Skin epidermis (tissue), 12 donors: ENCODE results near the gene RAPGEF4.

Source experiments
- H3K27ac ChIP-seq, 21 experiments: fragments of 200-600 bp; sonication (generic) in 11 of 21; one replicate each; pipeline ENCODE4 v1.5.0; 2020; ENCODE audit warnings: mild to moderate bottlenecking in 3 of 21, inconsistent platforms in 2 of 21, moderate library complexity in 2 of 21
- H3K4me3 ChIP-seq, 7 experiments: fragments of 200-600 bp; sonication (generic) in 2 of 7; one replicate each; pipeline ENCODE4 v1.5.0; 2020; ENCODE audit warnings: inconsistent platforms in 2 of 7, mild to moderate bottlenecking in 2 of 7, moderate library complexity in 1 of 7

Gene RAPGEF4

DNA sequence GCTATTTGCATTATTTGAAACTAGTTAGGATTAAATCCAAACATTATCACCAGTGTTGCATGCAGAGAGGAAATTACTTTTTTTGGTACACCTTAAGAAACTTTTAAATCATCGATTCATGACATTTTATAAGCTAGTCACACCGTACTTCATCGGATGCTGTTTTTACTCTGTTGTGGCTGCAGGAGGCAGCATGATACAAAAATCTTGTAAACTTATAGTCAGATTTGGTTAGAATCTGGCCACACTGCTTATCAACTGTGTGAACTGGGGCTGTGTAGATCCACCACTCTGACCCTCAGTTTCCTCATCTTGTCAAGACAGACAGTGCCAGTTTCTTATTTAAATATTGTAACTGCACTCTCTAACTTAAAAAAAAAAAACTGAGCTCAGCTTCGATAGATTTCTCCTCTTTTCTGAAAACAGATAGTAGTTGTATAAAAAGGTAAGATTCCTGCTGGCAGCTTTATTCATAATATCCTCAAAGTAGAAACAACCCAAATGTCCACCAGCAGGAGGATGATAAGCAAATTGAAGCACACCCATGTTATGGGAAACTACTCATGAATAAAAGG, 77.8 kb downstream of the RAPGEF4 start:
- H3K27ac ChIP-seq = no peak overlapping the region
- H3K4me3 ChIP-seq = no peak overlapping the region

DNA sequence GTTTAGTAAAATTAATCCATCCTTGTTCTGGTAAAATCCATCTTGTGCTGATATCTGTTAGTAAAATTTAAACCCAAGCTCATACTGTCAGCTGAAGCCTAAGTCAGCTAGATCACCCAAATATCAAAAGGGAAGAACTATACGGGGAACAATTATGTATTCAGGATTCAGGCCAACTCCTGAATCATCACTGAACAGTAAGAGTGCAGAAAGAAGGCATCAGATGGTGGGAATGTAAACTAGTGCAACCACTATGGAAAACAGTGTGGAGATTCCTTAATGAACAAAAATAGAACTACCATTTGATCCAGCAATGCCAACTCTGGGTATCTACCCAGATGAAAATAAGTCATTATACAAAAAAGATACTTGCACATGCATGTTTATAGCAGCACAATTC, 81.8 kb downstream of the RAPGEF4 start:
- H3K4me3 ChIP-seq = no peak overlapping the region
- no peak overlapping the region for H3K27ac ChIP-seq

DNA sequence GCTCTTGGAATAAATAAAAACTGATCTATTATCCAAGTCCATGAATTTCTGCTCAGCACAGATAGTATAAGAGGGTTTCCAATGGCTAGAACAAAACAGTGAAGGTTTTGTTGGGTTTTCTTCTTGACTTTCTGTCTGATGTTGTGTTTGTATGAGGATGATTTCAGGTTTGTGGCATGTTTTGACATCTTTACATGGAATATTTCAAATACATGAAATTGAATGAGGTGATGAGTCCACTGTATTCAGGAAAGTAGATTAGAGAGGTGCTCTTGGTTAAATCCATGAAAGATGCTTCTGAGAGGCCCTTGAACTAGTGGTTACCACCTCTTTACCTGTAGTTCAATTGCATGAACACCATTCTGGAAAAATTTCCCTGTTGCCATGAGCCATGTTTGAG, 84.3 kb downstream of the RAPGEF4 start:
- Histone ChIP-seq H3K4me3 (no peak overlapping the region), H3K27ac (no peak overlapping the region)

DNA sequence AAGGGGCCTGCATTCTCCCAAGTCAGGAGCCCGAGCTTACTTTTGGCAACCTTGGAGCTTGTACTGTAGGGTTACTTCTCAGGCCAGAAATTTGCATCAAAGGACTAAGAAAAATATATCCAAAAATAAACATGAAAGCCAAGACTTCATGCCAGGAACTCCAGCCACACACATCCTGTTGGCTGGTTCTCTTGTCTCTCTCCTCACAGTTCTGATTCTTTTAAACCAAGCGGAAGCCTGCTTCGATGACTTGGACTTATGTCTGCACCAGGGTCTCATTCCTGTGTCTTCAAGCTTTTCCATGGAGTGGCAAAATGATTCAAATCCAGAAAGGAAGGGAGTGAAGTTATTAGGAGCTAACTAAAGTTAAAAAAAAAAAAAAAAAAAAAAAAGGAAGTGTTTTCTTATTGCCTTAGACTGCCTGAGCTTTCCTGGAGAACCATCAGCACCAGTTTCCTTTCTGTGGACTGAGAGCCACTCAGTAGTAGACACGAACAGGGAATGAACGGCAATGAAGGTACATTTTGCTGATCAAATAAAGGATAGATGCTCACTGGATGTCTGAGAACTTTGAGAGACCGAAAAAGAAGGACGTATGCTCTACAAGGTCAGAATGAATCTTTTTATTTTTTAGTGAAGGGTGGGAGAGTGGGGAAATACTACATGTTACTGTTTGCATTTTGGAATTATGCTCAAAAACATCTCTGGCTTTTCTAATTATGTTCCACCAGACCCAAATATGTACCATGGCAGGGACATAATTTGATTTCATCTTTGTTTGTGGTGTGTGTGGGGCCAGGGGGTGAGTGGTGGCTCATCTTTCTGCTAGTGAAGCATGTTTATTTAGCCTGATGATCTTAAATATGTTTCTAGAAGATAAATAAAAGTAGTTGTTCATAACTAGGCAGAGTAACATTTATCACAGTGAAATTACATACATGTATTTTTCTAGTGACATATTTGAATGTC, 86.0 kb downstream of the RAPGEF4 start:
- Histone ChIP-seq H3K4me3 (peak overlapping the region in 3 of 7 experiments; percentile 9 to 13 (median 12)), H3K27ac (peak overlapping the region in 8 of 21 experiments; percentile 7 to 72 (median 40))

DNA sequence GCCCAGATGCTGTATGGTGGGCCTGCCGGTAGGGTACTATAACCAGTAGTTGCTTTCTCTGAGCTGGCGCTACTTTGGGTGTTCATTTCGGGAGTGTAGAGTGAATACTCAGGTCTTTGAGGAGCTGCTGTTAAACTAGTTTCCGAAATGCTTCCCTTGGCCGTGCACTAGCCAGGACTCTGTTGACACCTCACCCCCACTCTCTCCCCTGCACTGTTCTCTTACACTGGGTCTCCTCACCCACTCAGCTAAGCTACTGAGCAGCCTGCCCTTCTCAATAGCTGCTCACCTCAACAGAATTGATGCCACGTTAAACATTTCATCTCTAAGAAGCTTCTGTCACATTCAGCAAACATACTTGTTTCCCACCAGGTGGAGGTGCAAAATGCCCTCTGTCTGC, 86.9 kb downstream of the RAPGEF4 start:
- Histone ChIP-seq H3K27ac (peak overlapping the region in 10 of 21 experiments; percentile 0 to 72 (median 46)), H3K4me3 (peak overlapping the region in 3 of 7 experiments; percentile 9 to 13 (median 12))

DNA sequence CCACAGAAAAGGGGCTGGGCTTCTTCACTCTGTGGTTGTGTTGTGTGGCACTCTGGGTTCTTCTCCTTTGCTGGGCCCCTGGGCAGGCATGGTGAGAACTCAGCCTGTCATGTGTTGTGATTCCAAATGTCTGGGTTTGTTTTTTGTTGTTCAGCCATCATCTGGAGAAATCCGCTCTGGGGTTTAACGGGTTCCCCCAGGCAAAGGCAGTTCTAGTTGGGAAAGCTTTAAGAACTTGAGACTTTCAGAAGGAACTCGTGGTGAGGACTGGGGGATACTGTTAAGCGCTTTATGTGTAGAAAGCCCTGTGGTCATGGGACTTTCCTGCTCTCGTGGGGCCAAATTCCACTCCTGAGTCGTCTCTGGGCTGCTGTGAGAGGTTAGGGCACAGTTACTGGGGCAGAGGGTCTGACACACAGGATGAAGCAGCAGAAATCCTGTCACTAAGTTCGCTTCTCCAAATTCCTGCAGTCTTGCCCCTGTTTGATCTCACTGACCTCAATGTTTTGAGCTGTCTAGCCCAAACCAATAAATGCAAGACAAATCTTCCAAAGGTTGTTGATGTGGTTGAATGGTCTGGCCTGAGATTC, 87.7 kb downstream of the RAPGEF4 start:
- Histone ChIP-seq H3K27ac (peak overlapping the region in 6 of 21 experiments; percentile 0 to 54 (median 32)), H3K4me3 (peak overlapping the region in 1 of 7 experiments; percentile 9)

DNA sequence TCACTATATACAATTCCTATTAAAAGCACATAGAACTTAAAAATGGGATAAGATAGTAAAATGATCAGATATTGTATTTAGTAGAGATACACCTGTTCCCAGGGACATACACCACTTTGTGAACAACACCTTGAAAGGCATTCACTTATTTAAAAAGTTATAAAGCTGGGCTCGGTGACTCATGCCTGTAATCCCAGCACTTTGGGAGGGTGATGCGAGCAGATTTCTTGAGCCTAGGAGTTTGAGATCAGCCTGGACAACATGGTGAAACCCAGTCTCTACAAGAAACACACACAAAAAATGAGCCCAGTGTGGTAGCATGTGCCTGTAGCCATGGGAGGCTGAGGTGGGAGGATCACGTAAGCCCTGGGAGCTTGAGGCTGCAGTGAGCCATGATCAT, 90.9 kb downstream of the RAPGEF4 start:
- Histone ChIP-seq H3K4me3 (no peak overlapping the region), H3K27ac (no peak overlapping the region)

DNA sequence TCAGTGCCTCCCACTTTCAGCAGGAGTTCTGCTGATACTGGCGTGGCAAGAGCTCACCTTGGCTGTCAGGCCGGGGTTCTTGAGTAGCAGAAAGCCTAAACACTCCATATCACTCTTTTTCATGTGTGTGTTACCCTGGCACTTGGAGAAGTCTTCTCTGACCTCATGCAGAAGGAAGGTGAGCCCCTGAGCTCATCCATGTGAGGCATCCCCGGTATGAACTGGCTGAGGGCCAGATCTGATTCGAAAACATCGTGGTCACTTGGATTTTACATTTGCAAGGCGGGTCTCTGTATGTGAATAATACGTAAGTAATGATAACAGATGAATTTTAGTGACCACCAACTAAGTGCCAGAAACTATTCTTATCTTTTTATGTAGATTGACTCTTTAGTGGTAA, 93.6 kb downstream of the RAPGEF4 start:
- Histone ChIP-seq H3K27ac (no peak overlapping the region), H3K4me3 (no peak overlapping the region)

DNA sequence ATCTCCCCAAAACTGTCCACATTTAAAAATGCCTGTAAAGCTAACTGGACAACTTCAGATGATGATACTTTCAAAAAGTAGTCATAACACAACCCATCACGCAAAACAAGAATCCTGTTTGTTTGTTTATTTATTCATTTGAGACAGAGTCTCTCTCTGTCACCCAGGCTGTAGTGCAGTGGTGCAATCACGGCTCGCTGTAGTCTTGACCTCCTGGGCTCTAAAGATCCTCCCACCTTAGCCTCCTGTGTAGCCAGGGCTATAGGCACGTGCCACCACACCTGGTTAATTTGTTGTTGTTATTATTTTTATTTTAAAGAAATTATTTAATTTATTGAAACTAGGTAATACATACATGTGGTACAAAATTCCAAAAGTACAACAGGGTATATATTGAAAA, 94.8 kb downstream of the RAPGEF4 start:
- Histone ChIP-seq H3K27ac (no peak overlapping the region), H3K4me3 (no peak overlapping the region)

DNA sequence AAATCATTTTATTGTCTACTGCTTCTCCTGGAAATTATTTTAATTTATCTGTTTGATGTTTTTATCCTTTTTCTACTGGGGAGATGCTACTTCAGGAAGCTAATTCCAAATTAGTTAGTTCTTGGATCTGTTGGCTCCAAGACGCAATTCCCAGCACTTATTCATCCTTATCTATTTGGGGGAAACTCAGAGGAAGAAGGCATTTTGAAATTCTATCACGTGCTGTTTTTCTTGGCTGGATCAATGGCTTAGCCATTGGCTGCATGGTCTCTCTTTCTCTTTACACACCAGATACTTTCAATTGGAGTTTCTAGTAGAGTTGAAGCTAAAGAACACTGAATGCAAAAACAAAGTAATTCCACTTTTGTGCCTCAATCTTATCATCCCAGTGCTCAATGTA, 98.3 kb downstream of the RAPGEF4 start:
- Histone ChIP-seq H3K27ac (no peak overlapping the region), H3K4me3 (no peak overlapping the region)

DNA sequence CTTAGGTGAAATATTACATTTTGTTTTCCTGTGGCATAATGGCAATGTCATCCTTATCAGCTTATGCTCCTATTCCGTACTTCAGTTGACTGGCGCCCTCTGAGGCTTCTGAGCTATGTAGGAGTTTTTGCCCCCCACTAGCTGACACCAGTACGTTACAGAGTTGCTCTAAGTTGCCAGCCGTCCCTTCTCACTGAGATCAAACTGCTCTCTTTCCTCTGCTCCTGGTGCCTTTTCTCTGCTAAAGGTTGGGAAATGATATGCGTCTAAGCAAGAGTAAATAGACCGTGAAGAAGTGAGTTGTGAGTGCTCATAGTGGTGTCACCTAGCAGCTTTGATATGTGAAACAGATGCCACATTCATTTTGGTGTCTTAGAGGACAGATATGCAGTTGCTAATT, 99.2 kb downstream of the RAPGEF4 start:
- peak overlapping the region in 1 of 21 experiments; percentile 19 for H3K27ac ChIP-seq
- H3K4me3 ChIP-seq = no peak overlapping the region

DNA sequence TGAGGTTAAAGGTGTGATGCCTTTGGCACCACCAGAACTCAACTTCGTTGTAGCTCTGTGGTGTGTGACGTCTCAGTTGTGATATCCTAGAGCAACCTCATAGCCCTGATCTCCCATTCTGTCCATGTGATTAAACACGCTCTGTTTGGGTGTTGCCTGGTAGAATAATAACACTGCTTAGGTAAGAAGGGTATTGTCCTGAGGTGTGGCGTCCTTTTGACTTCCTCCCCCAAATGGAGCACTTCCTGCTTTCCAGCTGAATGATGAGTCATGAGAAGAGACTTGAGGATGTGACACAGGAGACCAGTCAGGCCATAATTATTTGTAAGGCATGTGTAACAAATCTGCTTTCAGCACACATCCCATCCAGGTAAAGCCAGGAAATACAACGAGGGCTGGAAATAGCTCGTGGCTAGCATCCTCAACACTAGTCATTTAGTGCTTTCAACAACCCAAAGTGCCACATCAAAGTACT, 100.7 kb downstream of the RAPGEF4 start:
- Histone ChIP-seq H3K27ac (peak overlapping the region in 17 of 21 experiments; percentile 11 to 77 (median 44)), H3K4me3 (no peak overlapping the region)

DNA sequence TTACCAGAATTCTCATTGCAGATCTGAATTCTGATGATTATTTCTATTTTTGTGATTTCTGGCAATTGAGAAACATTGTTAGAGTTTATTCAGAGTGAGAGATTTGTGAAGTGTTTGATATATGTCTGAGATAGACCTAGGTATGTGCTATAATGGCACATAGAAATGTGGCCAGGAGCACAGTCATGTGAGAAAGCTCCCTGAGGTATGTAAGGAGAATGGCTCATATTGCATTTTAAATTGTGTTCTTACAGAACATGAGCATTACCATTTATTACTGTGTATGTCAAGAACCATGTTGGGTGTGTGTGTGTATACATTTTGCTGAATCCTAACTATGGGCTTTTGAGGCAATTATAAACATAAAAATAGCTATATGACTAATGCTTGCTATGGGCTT, 101.2 kb downstream of the RAPGEF4 start:
- H3K4me3 ChIP-seq = no peak overlapping the region
- peak overlapping the region in 17 of 21 experiments; percentile 1 to 77 (median 40) for H3K27ac ChIP-seq

DNA sequence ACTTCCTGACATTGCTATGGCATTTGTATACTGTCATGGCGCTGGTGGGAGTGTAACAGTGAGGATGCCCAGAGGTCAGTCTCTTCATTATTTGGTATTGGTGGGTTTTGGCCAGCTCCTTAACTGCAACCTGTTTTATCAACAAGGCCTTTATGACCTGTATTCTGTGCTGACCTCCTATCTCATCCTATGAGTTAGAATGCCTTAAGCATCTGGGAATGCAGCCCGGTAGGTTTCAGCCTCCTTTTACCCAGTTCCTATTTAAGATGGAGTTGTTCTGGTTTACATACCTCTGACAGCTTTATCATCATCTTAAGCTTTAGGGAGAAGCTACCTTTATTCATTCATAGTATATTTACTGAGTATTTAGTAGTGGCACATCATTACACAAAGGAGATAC, 103.8 kb downstream of the RAPGEF4 start:
- Histone ChIP-seq H3K4me3 (no peak overlapping the region), H3K27ac (no peak overlapping the region)

DNA sequence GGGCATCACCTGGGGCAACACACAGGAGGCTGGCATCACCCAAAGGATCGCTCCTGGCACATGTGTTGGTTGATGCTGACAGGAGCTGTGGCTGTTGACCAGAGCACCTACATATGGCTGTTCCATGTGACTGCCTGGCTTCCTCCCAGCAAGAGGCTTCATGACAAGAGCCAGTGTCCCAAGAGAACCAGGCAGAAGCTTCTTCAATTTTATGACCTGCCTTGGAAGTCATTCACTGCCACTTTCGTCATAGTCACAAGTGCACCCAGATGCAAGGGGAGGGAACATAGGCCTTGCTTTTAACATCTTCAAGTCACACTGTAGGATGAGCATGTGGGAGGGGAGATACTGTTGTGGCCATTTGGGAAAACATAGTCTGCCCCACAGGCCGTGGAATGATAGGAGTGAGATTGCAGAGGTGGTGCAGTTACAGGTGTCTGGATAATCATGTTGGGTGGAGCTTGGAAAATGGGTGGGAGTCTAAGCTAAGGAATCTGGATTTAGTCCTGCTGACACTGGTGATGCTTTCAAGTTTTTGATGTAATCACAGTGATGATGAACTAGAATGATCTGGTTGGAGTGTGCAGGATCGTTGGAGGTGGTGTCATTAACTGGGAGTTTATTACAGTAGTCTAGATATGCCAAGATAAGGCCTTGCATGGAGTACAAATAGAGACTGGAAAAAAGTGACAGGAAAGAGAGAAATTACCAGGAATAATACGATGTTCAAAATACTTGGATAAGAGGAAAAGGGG, 107.0 kb downstream of the RAPGEF4 start:
- Histone ChIP-seq H3K27ac (peak overlapping the region in 1 of 21 experiments; percentile 48), H3K4me3 (no peak overlapping the region)

DNA sequence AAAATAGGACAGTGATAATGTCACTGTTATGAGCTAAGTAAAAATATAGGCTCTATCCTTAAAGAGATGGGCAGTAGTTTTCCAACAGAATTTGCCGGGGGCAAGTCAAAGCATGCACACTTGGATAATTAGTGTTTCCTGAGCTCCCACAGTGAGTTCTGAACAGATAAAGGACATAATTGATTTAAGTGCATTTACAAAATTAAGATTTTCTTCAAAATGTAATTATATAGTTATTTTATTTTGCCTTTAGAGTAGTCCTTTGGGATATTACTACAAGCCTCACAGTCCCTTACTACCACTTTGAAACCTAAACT, 107.6 kb downstream of the RAPGEF4 start:
- no peak overlapping the region for H3K4me3 ChIP-seq
- peak overlapping the region in 2 of 21 experiments; percentile 6 to 48 for H3K27ac ChIP-seq

DNA sequence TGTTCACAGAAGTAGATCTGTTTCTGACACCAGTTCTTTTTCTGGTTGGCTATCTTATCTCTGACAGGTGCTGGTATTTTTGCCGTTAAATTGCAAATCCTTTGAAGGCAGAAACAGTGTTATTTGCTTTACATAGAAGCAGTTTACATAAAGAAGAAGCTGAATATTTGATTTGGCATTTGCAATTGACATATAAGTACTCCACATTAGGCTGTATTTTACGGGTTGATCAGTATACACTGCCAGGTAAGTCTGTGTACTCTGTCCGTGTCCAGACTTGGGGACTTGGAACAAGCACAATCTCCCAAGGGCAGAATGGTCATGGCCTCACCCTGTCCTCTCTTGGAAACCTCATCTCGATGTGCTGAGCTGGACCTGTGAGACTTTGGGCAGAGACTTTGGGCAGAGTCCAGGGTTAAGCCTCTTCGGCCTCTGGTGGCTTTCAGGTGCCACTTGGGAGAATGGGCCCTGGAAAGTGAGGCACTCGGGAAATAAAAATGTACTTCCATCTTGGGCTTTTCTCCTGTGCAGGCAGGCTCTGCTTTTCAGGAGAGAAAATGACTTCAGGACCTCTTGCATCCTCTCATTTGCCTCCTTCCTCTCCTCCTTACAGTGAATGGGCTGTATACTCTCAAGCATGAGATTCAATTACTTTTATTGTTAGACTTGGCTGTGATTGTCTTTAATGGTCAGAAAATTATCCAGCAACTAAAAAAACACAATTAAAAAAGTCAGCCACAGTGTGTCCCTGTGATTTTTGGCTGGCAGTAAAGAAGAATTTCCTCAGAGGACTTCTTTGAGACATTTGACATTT, 108.5 kb downstream of the RAPGEF4 start:
- H3K27ac ChIP-seq = peak overlapping the region in 3 of 21 experiments; percentile 5 to 50 (median 48)
- no peak overlapping the region for H3K4me3 ChIP-seq

DNA sequence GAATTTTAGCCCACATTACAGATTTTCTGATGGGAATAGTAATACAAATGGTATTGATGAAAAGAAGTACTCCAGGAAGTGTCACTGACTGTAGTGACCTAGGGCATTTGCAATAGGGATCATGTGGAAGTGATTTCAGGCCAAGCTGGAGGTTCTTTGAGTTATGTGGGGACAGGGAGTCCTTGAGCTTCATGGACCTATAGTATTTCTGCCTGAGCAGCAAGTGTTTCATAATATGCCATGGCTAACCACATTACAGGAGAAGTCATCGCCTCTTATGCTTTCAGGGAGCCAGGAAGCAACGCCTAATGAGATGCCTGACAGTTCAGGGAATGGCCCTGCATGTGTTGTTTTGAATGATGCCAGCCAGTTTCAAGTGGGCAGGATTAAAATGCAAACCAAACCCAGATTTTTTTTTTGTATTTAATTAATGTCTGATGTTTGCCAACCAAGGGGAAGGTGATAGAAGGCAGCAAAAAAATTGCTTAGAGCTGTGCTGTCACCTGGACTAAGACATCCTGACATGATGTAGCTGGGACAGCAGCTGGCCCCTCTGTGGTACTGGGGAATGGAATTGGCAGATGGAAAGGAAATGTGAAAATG, 109.5 kb downstream of the RAPGEF4 start:
- peak overlapping the region in 4 of 21 experiments; percentile 1 to 50 (median 8) for H3K27ac ChIP-seq

DNA sequence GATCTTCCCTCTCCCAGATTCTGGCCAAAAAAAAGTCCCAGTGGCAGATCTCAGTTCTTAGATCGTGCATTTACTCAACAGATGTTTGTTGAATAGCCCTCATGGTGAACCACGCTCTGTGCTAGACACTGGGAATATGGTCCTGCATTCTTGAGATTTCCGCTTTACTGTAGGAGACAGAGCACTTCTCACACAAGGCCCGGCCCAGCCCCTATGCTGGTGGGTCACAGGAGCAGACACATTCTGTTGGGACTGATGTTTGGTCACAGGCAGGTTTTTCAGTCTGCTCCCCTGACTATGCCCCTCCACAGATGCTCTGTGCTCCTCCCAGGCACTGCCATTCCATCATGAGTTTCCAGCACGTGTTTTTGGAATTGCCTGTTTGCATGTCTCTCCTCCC, 110.9 kb downstream of the RAPGEF4 start:
- no peak overlapping the region for H3K4me3 ChIP-seq
- H3K27ac ChIP-seq = no peak overlapping the region

More for the DNA sequence above, 109.5 kb downstream of the RAPGEF4 start:
- no peak overlapping the region for H3K4me3 ChIP-seq
